Ovary (tissue), 9 donors: ENCODE measurements around the gene SPDYE8. TPM values are rescaled to one million over a fixed set of nuclear protein-coding genes. Genes with fewer than 3 reads are reported as not detected.
"Not testable (repeated sequence)": the region's sequence is repeated elsewhere in the genome, so short reads cannot be mapped to it uniquely, and the experiment has no call there.

Experiments used
- DNase-seq, 5 donors: peaks; one replicate each; pipeline ENCODE4 v3.0.0-alpha.2; 2019 to 2020
- H3K27ac ChIP-seq, 2 donors: fragments of 200-600 bp; one replicate each; pipeline versions ENCODE4 v1.5.1 to v1.8.0; 2019 to 2022
- H3K27me3 ChIP-seq: fragments of 200-600 bp; one replicate; pipeline ENCODE4 v1.8.0; 2022
- H3K36me3 ChIP-seq: fragments of 200-600 bp; sonication (generic); one replicate; pipeline ENCODE4 v1.5.1; 2019
- H3K4me1 ChIP-seq: one replicate; pipeline ENCODE4 v1.8.1; 2013; ENCODE audit warnings: mild to moderate bottlenecking, moderate library complexity; ENCODE audit not compliant: insufficient read depth
- H3K4me3 ChIP-seq: fragments of 200-600 bp; sonication (generic); one replicate; pipeline ENCODE4 v1.5.1; 2017
- H3K9me3 ChIP-seq, 2 donors: fragments of 200-600 bp in 1 of 2; sonication (generic) in 1 of 2; one replicate each; pipeline versions ENCODE4 v1.5.1 to v1.8.1; 2013 to 2019; ENCODE audit warnings: mild to moderate bottlenecking in 1 of 2, moderate library complexity in 1 of 2
- WGBS, 3 donors: extraction: QIAGEN DNeasy Blood & Tissue Kit in 1 of 3; methylation state at CpG; one replicate each; pipeline versions ENCODE4 v1.1.5 to v1.1.7; 2013 to 2017; 5-methylcytosine and 5-hydroxymethylcytosine counted together
- intact Hi-C, 4 donors: fragments of 100-400 bp; cut with DNase I; formaldehyde crosslinking; loops; one replicate each; pipeline versions ENCODE4 v1.11.0 to v1.15.1; 2022 to 2023
- polyA plus RNA-seq, 2 donors: library from polyadenylated mRNA; stranded (reverse); fragments of 200-250 nt in 1 of 2; fragments of 350-450 nt in 1 of 2; fragmentation: Illumina TruSeq in 1 of 2; extraction: RNeasy Lipid Tissue Mini Kit (QIAGEN cat#74804) in 1 of 2; gene quantifications; one replicate each; pipeline ENCODE4 v1.2.3, GENCODE V29; 2013 to 2014
- small RNA-seq: library from RNA; depleted of rRNA; stranded (forward); fragments of <200 nt; gene quantifications from one replicate; pipeline ENCODE3, GENCODE V24; 2016
- total RNA-seq, 7 donors: library from RNA; depleted of rRNA in 2 of 7; stranded (reverse); fragments of >200 nt in 2 of 7; fragmentation: NEBNext Ultra II Directional in 3 of 7; extraction: Animal tissue kit (Norgen Biotek cat#: 25700) in 3 of 7; gene quantifications; one replicate each; pipeline versions ENCODE4 v1.1.0 to v1.2.4, GENCODE V29; 2016 to 2023
- donor health status: DM: no; HTN: no; CAD: no; lungs with moderate emphysema.
- donor health status: DM: no; HTN: no; CAD: no.
- donor health status: Bipolar disorder and iron deficiency.
- donor health status: DM: yes; HTN: yes; CAD: no.
- donor health status: DM: no; HTN: no; CAD: no.
- donor health status: DM: yes; HTN: yes; CAD: no.

SPDYE8 gene
- total and polyA plus RNA-seq, 9 donors: 0.10 TPM; not detected in 8

DNA sequence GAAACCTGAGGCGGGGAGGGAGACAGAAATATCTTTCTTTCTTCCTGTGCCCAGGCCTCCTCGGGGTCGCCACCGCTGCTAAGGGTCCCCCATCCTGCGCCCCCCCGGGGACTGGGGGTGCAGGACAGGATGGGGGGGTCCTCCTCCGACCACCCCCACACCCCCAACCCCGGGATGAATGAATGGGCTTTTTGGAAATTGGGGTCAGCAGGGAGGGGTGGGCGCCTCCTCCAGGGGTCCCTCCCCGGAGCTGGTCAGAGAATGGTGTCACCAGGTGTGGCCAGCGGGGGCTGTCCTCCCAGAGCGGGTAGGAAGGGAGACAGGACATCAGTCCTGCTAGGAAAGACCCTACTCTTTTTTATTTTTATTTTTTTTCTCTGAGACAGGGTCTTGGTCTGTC is 53.1 kb downstream of the SPDYE8 start:
- H3K27me3 ChIP-seq, H3K9me3 ChIP-seq, intact Hi-C loops, H3K4me3 ChIP-seq, H3K36me3 ChIP-seq, H3K27ac ChIP-seq, H3K4me1 ChIP-seq: not testable (repeated sequence)
- WGBS, 3 donors: 81 to 87% methylated on average over 3 to 4 of the region's 12 CpGs; no CpG with 5 or more reads in 1 of the 3 donors
- peak in 2 of 5 donors; percentile 11 to 19 for DNase-seq

DNA sequence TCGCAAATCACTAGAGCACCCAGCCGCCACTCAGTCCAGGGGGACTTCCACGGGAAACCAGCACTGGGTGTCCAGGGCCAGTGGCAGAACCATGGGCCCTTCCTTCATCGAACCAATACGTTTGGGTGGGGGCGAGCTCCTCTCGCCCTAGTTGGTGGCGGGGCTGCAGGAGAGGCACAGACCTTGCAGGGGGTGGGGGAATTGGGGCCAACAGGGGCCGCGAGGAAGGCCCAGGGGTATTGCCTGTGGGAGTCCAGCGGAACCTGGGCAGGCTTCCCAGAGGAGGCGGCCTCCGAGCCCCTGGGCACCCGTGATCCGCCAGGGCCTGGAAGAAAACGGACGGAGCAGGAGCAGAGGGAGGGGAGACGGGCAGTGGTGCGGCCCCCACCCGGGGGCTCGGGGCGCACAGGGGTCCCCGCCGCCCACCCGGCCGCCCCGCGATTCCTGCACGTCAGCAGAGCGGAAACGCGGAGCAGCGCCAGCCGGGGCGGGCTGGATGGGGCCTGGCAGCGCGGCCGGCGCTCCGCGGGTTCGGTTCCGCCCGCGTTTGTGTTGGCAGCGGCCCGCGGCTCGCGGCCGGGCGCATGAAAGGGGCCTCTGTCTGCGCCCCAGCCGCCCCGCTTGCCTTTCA is 53.8 kb downstream of the SPDYE8 start:
- H3K27ac ChIP-seq, H3K27me3 ChIP-seq, H3K9me3 ChIP-seq, intact Hi-C loops, H3K36me3 ChIP-seq, H3K4me3 ChIP-seq, H3K4me1 ChIP-seq: not testable (repeated sequence)
- 68 to 79% (median 75%) methylated on average over 7 to 14 of the region's 55 CpGs for WGBS, 3 donors
- DNase-seq: peak; percentile 11 to 37 (median 30)

DNA sequence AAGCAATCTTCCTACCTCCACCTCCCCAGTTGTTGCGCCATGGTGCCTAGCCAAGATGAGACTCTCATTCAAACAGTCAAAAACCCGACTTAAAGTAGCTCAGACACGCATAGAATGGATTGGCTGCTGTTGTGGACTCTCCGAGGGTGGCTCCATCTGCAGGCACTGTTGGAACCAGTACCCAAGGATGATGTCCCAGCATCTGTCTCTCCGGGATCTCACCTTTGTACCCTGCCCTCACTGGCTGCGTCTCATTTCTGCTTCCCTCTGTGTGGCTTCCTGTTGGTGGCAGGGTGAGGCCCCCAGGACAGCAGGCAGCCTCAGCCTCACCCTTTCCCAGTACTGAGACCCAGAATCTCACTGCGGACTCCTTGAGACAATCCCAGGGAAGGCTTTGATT is 54.8 kb downstream of the SPDYE8 start:
- H3K4me1 ChIP-seq, intact Hi-C loops, H3K27ac ChIP-seq, H3K9me3 ChIP-seq, H3K36me3 ChIP-seq, H3K4me3 ChIP-seq, H3K27me3 ChIP-seq: not testable (repeated sequence)
- 81 to 83% methylated on average over 3 to 4 of the region's 7 CpGs; no CpG with 5 or more reads in 1 of the 3 donors for WGBS, 3 donors
- DNase-seq: peak in 1 of 5 donors; percentile 11

DNA sequence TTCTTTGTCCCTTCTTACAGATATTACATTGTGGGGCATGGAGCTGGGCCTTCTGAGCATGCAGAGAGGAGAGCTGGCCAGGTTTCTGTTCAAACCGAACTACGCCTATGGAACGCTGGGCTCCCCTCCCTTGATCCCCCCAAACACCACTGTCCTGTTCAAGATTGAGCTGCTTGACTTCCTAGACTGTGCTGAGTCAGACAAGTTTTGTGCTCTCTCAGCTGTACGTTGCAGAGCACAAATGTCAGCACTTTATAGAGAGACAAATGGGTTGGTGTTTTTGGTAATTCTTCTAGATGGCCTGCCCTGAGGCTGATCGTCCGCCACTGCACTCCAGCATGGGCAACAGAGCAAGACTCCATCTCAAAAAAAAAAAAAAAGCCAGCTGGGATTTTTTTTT is 58.1 kb downstream of the SPDYE8 start:
- intact Hi-C loops, H3K27me3 ChIP-seq, H3K9me3 ChIP-seq, DNase-seq, H3K36me3 ChIP-seq, H3K4me1 ChIP-seq, H3K4me3 ChIP-seq, H3K27ac ChIP-seq: not testable (repeated sequence)
- WGBS, 3 donors: no CpG with 5 or more reads among the region's 6 CpGs

Small RNA genes lying within 50 kb of the gene (small RNA-seq; reads per million reads assigned to genes)
- not detected for gene RF00019

Other genes with a start within 250 kb of the SPDYE8 start
- gene TYW1B, start 201.6 kb downstream of the SPDYE8 start, total RNA-seq: 1 to 10 TPM; 2.9 to 7.6 (median 3.4) TPM
- gene TYW1B, start 201.6 kb downstream of the SPDYE8 start, polyA plus RNA-seq: 1 to 10 TPM; 2.5 to 2.8 TPM
- 10 to 100 TPM; 10.3 to 41.4 (median 34.4) TPM for gene POM121, start 104.7 kb downstream of the SPDYE8 start, total RNA-seq
- 10 to 100 TPM; 16.0 to 23.5 TPM for gene POM121, start 104.7 kb downstream of the SPDYE8 start, polyA plus RNA-seq
- 1 to 10 TPM in 1 of 7 donors, under 1 TPM in 6; 0.23 to 1.2 (median 0.60) TPM for gene TRIM74, start 60.3 kb downstream of the SPDYE8 start, total RNA-seq
- gene TRIM74, start 60.3 kb downstream of the SPDYE8 start, polyA plus RNA-seq: under 1 TPM in 1 of 2 donors, not detected in 1; 0.63 TPM
- gene SPDYE11, start 28.1 kb upstream of the SPDYE8 start, total RNA-seq: not detected
- gene SPDYE11, start 28.1 kb upstream of the SPDYE8 start, polyA plus RNA-seq: under 1 TPM in 1 of 2 donors, not detected in 1; 0.11 TPM
- 1 to 10 TPM in 1 of 7 donors, not detected in 6; 3.7 TPM for gene SPDYE9, start 56.3 kb upstream of the SPDYE8 start, total RNA-seq
- under 1 TPM in 1 of 2 donors, not detected in 1; 0.11 TPM for gene SPDYE9, start 56.3 kb upstream of the SPDYE8 start, polyA plus RNA-seq